ENCODE data around the gene SF1.

Gene SF1

DNA sequence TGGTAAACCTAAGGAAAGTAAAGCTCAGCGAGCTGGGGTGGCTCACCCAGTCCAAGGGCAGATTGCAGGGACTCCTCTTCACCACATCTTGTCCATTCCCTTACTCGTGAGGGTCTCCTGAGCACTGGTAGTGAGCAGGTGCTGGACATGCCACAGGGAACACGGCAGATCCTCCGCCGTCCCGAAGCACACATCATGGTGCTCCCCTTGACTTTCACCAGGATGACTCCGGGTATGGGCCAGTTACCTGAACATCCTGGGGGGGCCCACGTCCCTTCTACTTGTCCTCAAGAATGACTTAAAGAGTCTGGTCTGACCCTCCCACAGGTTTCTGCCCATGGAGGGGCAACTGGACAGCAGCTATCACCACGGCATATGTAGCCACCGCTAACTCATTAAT lies 8.0 kb upstream of the SF1 start:
- TF ChIP-seq, protein P1, sequence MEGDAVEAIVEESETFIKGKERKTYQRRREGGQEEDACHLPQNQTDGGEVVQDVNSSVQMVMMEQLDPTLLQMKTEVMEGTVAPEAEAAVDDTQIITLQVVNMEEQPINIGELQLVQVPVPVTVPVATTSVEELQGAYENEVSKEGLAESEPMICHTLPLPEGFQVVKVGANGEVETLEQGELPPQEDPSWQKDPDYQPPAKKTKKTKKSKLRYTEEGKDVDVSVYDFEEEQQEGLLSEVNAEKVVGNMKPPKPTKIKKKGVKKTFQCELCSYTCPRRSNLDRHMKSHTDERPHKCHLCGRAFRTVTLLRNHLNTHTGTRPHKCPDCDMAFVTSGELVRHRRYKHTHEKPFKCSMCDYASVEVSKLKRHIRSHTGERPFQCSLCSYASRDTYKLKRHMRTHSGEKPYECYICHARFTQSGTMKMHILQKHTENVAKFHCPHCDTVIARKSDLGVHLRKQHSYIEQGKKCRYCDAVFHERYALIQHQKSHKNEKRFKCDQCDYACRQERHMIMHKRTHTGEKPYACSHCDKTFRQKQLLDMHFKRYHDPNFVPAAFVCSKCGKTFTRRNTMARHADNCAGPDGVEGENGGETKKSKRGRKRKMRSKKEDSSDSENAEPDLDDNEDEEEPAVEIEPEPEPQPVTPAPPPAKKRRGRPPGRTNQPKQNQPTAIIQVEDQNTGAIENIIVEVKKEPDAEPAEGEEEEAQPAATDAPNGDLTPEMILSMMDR (IDR thresholded peaks at IDR 0.05; ENCODE audit: low read depth, low read length): no peak
- Histone ChIP-seq H4K20me1 (ENCODE audit: insufficient read depth, low read length) (no peaks in the 10 kb centered on the region), H3K9me3 (ENCODE audit: insufficient read depth, low read length) (no peaks in the 10 kb centered on the region), H3K4me1 (ENCODE audit: low read length) (no peaks in the 10 kb centered on the region), H3K4me2 (ENCODE audit: low read length) (no peak overlapping the region), H3K9ac (ENCODE audit: low read length) (no peak overlapping the region), H3K4me3 (ENCODE audit: low read length) (no peak overlapping the region), H3K27me3 (ENCODE audit: low read depth, low read length) (no peaks in the 10 kb centered on the region), H3K36me3 (replicated peaks; ENCODE audit: low read depth, low read length) (peaks cover 12% of the 10 kb centered on the region), H3K27ac (ENCODE audit: low read length) (no peak overlapping the region), H3K79me2 (ENCODE audit: low read length) (no peaks in the 10 kb centered on the region), H2AFZ (ENCODE audit: low read depth, low read length) (no peak overlapping the region)

DNA sequence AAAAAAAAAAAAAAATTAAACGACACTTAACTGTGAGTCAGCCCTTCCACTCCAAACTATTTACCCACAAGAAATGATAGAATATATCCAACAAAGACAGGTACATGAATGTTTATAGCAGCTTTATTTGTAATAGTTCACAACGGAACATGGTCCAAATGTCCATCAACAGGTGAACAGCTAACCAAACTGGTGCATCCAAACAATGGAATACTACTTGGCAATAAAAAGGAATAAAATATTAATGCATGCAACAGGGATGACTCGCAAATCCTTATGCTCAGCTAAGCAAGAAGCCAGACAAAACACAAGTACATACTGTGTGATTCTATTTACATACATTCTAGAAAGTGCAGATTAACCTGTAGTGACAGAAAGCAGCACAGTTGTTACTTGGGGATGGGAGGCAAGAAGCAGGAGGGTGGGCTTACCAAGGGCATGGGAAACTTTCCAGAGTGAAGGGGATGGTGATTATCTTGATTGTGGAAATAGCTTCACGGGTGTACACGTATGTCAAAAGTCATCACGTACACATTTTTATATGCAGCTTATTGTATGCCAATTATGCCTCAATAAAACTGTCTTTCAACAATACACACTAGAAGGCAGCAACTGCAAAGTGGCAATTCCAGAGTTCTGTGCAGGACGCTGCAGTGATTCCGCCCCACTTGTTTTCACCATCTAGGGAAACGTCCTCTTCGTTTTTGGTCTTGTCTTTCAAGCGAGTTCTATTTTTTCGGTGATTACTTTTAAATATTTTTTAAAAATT lies 6.7 kb upstream of the SF1 start:
- Histone ChIP-seq H3K27ac (ENCODE audit: low read length) (no peak overlapping the region), H3K4me3 (ENCODE audit: low read length) (no peak overlapping the region)
- TF ChIP-seq, protein P1 (IDR thresholded peaks at IDR 0.05; ENCODE audit: low read depth, low read length): no peak
- no peak for TF ChIP-seq EZH2phosphoT487 (IDR thresholded peaks at IDR 0.05; ENCODE audit: low read depth)

DNA sequence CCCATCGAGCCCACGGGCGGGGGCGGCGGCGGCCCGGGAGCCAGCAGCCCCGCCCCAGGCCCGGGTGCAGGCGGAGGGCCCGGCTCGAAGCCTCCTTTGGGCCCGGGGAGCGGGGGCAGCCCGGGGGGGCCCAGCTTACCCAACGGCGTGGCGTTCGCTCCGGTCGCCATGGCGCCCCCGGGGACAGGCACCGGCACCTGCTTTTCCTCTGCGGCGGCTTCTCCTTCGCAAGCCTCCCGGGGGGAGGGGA lies 194 bp downstream of the SF1 start:
- H3K36me3 ChIP-seq (replicated peaks; ENCODE audit: low read depth, low read length): peaks cover 46% of the 10 kb centered on the region
- peak overlapping the region; percentile 84 for H3K4me3 ChIP-seq (ENCODE audit: low read length)
- no peaks in the 10 kb centered on the region for H3K27me3 ChIP-seq (ENCODE audit: low read depth, low read length)
- H3K4me2 ChIP-seq (ENCODE audit: low read length): peak overlapping the region; percentile 40
- peak overlapping the region; percentile 95 for H3K9ac ChIP-seq (ENCODE audit: low read length)
- H3K79me2 ChIP-seq (ENCODE audit: low read length): peaks cover 57% of the 10 kb centered on the region
- no peak overlapping the region for H2AFZ ChIP-seq (ENCODE audit: low read depth, low read length)
- H3K4me1 ChIP-seq (ENCODE audit: low read length): peaks cover 46% of the 10 kb centered on the region
- H3K9me3 ChIP-seq (ENCODE audit: insufficient read depth, low read length): no peaks in the 10 kb centered on the region
- peaks cover 42% of the 10 kb centered on the region for H4K20me1 ChIP-seq (ENCODE audit: insufficient read depth, low read length)
- H3K27ac ChIP-seq (ENCODE audit: low read length): peak overlapping the region; percentile 92
- no peak for TF ChIP-seq EZH2phosphoT487 (IDR thresholded peaks at IDR 0.05; ENCODE audit: low read depth)
- TF ChIP-seq, protein P1 (IDR thresholded peaks at IDR 0.05; ENCODE audit: low read depth, low read length): no peak

More for the DNA sequence above, 6.7 kb upstream of the SF1 start:
- H3K4me2 ChIP-seq (ENCODE audit: low read length): no peak overlapping the region
- no peak overlapping the region for H2AFZ ChIP-seq (ENCODE audit: low read depth, low read length)
- no peak overlapping the region for H3K9ac ChIP-seq (ENCODE audit: low read length)
- H3K27me3 ChIP-seq (ENCODE audit: low read depth, low read length): no peaks in the 10 kb centered on the region
- H3K79me2 ChIP-seq (ENCODE audit: low read length): no peaks in the 10 kb centered on the region
- H3K36me3 ChIP-seq (replicated peaks; ENCODE audit: low read depth, low read length): peaks cover 14% of the 10 kb centered on the region
- H3K9me3 ChIP-seq (ENCODE audit: insufficient read depth, low read length): no peaks in the 10 kb centered on the region
- no peaks in the 10 kb centered on the region for H4K20me1 ChIP-seq (ENCODE audit: insufficient read depth, low read length)
- peaks cover 3% of the 10 kb centered on the region for H3K4me1 ChIP-seq (ENCODE audit: low read length)

DNA sequence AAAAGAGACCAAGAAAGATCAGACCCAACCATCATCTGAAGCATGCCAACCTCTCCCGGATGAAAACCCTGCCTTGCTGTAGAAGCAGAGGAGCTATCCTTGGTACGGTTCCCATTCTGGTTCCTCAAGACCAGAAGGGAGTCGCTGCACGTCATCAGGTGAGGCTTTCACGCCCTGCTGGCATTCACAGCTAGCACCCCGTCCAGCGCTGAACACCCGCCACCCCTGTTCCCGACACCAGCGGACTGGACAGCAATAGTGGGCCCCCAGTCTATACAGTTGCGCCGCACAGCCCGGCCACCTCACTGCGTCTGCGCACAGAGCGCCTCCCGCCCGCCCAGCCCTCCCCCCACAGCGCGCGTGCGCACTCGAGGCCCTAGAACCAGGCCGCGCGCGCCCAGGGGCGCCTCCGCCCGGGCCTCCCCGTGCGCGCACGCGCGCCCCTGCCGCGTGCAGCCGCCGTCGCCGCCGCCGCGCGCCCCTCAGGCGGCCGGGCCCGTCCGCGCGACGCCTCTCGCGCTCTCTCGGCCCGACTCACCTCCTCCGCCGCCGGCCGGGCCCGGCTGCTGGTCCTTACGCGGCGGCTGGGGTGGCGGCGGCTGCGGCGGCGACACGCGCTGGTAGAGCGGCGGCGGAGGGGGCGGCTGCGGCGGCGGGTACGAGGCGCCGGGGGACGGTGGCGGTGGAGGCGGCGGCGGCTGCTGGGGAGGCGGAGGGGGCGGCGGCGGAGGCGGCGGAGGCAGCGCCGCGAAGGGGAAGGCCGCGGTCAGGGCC lies 706 bp downstream of the SF1 start:
- Histone ChIP-seq H3K27ac (ENCODE audit: low read length) (peak overlapping the region; percentile 92), H3K36me3 (replicated peaks; ENCODE audit: low read depth, low read length) (peaks cover 51% of the 10 kb centered on the region)

More for the DNA sequence above, 706 bp downstream of the SF1 start:
- Histone ChIP-seq H3K9ac (ENCODE audit: low read length) (peak overlapping the region; percentile 95), H3K9me3 (ENCODE audit: insufficient read depth, low read length) (no peaks in the 10 kb centered on the region), H3K4me3 (ENCODE audit: low read length) (peak overlapping the region; percentile 91), H3K27me3 (ENCODE audit: low read depth, low read length) (no peaks in the 10 kb centered on the region), H3K4me2 (ENCODE audit: low read length) (peak overlapping the region; percentile 98), H4K20me1 (ENCODE audit: insufficient read depth, low read length) (peaks cover 47% of the 10 kb centered on the region), H3K4me1 (ENCODE audit: low read length) (peaks cover 51% of the 10 kb centered on the region), H3K79me2 (ENCODE audit: low read length) (peaks cover 62% of the 10 kb centered on the region), H2AFZ (ENCODE audit: low read depth, low read length) (no peak overlapping the region)
- no peak for TF ChIP-seq EZH2phosphoT487 (IDR thresholded peaks at IDR 0.05; ENCODE audit: low read depth)
- TF ChIP-seq, protein P1 (IDR thresholded peaks at IDR 0.05; ENCODE audit: low read depth, low read length): no peak

Measured in OCI-LY3 (cell line).